Fibroblast of lung (primary cell): ENCODE data around the gene LTK.

Source experiments
- EZH2 ChIP-seq: IDR thresholded peaks from 2 replicates; pipeline ENCODE4 v1.5.1; 2012; ENCODE audit warnings: low read length, control low read depth, mild to moderate bottlenecking; ENCODE audit errors: missing control alignments
- TF ChIP-seq, protein P1 (sequence below), 2 donors: IDR thresholded peaks in 1 of 2; conservative IDR thresholded peaks in 1 of 2; 1 replicate in 1 of 2; 2 replicates in 1 of 2; pipeline ENCODE4 v1.5.1; 2011 to 2012; ENCODE audit warnings: low read length in 2 of 2, control low read depth in 1 of 2, inconsistent platforms in 1 of 2, low read depth in 1 of 2, mild to moderate bottlenecking in 1 of 2

GRCh38 chr15:41492597-41493204 is 20.9 kb downstream of the LTK start:
- TF ChIP-seq, protein P1, sequence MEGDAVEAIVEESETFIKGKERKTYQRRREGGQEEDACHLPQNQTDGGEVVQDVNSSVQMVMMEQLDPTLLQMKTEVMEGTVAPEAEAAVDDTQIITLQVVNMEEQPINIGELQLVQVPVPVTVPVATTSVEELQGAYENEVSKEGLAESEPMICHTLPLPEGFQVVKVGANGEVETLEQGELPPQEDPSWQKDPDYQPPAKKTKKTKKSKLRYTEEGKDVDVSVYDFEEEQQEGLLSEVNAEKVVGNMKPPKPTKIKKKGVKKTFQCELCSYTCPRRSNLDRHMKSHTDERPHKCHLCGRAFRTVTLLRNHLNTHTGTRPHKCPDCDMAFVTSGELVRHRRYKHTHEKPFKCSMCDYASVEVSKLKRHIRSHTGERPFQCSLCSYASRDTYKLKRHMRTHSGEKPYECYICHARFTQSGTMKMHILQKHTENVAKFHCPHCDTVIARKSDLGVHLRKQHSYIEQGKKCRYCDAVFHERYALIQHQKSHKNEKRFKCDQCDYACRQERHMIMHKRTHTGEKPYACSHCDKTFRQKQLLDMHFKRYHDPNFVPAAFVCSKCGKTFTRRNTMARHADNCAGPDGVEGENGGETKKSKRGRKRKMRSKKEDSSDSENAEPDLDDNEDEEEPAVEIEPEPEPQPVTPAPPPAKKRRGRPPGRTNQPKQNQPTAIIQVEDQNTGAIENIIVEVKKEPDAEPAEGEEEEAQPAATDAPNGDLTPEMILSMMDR (conservative IDR thresholded peaks at IDR 0.05 in 1 of 2, IDR thresholded peaks at IDR 0.05 in 1 of 2; ENCODE audit: low read depth in 1 of 2, low read length in 2 of 2), result no peak
- no peak for TF ChIP-seq EZH2
